Measurements from ENCODE around the gene SSTR1. TPM values are rescaled to one million over a fixed set of nuclear protein-coding genes. Genes with fewer than 3 reads are reported as not detected.
"Not testable (repeated sequence)": the region's sequence is repeated elsewhere in the genome, so short reads cannot be mapped to it uniquely, and the experiment has no call there.

SSTR1 gene
- total RNA-seq, 1 experiment from 2014 or later = not detected

DNA sequence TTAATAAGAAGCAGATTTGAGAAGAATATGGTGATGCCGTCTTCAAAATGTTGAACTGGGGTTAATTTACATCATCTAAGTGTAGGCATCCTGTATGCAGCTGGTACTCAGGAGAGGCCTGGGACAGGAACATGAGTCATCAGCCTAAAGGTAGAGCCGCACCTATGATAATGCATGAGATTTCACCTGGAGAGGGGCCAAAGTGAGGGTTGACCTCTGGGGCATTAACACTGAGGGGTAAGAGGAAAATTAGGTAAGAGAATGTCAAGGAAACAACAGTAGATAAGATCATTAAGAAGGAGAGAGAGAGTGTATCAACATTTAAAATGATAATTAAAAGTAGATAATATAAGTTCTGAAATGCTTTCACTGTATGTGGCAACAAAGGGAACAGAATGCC is 20.2 kb upstream of the SSTR1 start:
- no TSS peak for BruUV-seq (replicated peaks)
- H3K9me3 ChIP-seq (ENCODE audit: control insufficient read depth in 1 of 2, insufficient read depth in 1 of 2, low read depth in 1 of 2, low read length in 2 of 2) = peaks cover 0 to 5% of the 10 kb centered on the region in 2 experiments; a peak in 1 of 4 replicates
- POLR2A ChIA-PET = no interaction called here

DNA sequence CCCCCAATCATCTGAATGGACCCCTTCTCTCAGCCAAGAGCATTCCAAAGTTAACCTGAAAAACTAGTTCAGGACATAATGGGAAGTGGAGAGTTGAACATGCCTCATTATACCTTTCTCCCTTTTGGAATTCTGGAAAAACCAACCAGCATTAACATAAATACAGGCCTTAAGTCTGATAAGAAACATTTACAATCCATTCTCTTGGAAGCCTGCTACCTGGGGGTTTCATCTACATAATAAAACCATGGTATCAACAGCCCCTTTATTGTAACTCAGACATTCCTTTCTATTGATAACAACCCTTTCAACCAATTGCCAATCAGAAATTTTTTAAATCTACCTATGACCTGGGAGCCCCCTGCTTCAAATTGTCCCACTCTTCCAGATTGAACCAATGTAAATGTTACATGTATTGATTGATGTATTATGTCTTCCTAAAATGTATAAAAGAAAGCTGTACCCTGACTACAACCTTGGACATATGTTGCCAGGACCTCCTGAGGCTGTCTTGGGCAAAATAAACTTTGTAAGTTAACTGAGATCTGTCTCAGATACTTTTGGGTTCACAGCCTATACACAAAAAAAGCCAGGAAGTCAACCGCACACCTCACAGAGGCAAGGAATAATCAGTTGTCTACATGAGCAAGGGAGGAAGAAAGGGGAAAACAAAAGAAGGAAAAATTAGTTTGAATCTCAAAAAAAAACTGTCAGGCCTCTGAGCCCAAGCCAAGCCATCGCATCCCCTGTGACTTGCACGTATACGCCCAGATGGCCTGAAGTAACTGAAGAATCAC is 17.6 kb upstream of the SSTR1 start:
- ChIA-PET CTCF (no interaction called here), RAD21 (ENCODE audit: low non-redundant PET in 1 of 2, low total read pairs in 2 of 2, uncharacterized antibody in 2 of 2, unreplicated experiment in 2 of 2) (no interaction called here), POLR2A (no interaction called here)
- H3K36me3 ChIP-seq (ENCODE audit: control insufficient read depth in 1 of 2, insufficient read depth in 2 of 2, low read length in 2 of 2) = no peaks in the 10 kb centered on the region
- no peak overlapping the region for H3K4me2 ChIP-seq (ENCODE audit: low read length)
- H3K4me1 ChIP-seq (ENCODE audit: control insufficient read depth in 1 of 2, insufficient read depth in 2 of 2, low read length in 2 of 2) = no peaks in the 10 kb centered on the region
- DNase-seq (ENCODE audit: low read depth, low spot score) (no peak), ATAC-seq (no peak)
- H3K9me2 ChIP-seq (ENCODE audit: insufficient read depth) = no peaks in the 10 kb centered on the region
- BruUV-seq (replicated peaks) = no TSS peak
- intact Hi-C loops (cut with micrococcal nuclease) = loop anchor here (10.0 kb wide), 1 partner anchor 205 kb away; no protein-coding TSS in a partner anchor
- no peak overlapping the region for H3K4me3 ChIP-seq (replicated peaks in 1 of 2; ENCODE audit: low read depth in 1 of 2, low read length in 2 of 2)
- H3K9me3 ChIP-seq (ENCODE audit: control insufficient read depth in 1 of 2, insufficient read depth in 1 of 2, low read depth in 1 of 2, low read length in 2 of 2) = peaks cover 0 to 5% of the 10 kb centered on the region in 2 experiments; a peak in 1 of 4 replicates
- H3K27me3 ChIP-seq (ENCODE audit: insufficient read depth, low read length) = no peaks in the 10 kb centered on the region
- H3K27ac ChIP-seq (ENCODE audit: low read depth, low read length) = no peak overlapping the region
- no peak overlapping the region for H3K9ac ChIP-seq (ENCODE audit: low read length)
- no peak overlapping the region for H2AFZ ChIP-seq (ENCODE audit: low read depth, low read length, poor library complexity, severe bottlenecking)
- H3K79me2 ChIP-seq (ENCODE audit: insufficient read depth, low read length) = no peaks in the 10 kb centered on the region
- no peak for TF ChIP-seq SRF (IDR thresholded peaks at IDR 0.05; ENCODE audit: low read depth)
- TF ChIP-seq ZNF274 (IDR thresholded peaks at IDR 0.05; ENCODE audit: low read depth, low read length) = no peak
- TF ChIP-seq POLR2AphosphoS5 (IDR thresholded peaks at IDR 0.05; ENCODE audit: low read depth, low read length) = no peak
- TF ChIP-seq RAD21 (IDR thresholded peaks at IDR 0.05; ENCODE audit: low read depth) = no peak
- TF ChIP-seq FOSL1 (IDR thresholded peaks at IDR 0.05; ENCODE audit: low read depth) = no peak
- TF ChIP-seq POLR2A (IDR thresholded peaks at IDR 0.05; ENCODE audit: borderline replicate concordance, extremely low read depth, insufficient read depth, insufficient read length) = no peak
- TF ChIP-seq, protein P1, sequence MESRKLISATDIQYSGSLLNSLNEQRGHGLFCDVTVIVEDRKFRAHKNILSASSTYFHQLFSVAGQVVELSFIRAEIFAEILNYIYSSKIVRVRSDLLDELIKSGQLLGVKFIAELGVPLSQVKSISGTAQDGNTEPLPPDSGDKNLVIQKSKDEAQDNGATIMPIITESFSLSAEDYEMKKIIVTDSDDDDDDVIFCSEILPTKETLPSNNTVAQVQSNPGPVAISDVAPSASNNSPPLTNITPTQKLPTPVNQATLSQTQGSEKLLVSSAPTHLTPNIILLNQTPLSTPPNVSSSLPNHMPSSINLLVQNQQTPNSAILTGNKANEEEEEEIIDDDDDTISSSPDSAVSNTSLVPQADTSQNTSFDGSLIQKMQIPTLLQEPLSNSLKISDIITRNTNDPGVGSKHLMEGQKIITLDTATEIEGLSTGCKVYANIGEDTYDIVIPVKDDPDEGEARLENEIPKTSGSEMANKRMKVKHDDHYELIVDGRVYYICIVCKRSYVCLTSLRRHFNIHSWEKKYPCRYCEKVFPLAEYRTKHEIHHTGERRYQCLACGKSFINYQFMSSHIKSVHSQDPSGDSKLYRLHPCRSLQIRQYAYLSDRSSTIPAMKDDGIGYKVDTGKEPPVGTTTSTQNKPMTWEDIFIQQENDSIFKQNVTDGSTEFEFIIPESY (IDR thresholded peaks at IDR 0.05; ENCODE audit: extremely low read depth, insufficient replicate concordance, low read length) = no peak
- no peak for TF ChIP-seq ZFX (IDR thresholded peaks at IDR 0.05)
- H4K20me1 ChIP-seq (ENCODE audit: insufficient read depth) = no peaks in the 10 kb centered on the region

More for the DNA sequence above, 20.2 kb upstream of the SSTR1 start:
- no peak overlapping the region for H3K9ac ChIP-seq (ENCODE audit: low read length)
- H3K9me2 ChIP-seq (ENCODE audit: insufficient read depth) = no peaks in the 10 kb centered on the region
- TF ChIP-seq TCF7L2 (IDR thresholded peaks at IDR 0.05; ENCODE audit: borderline replicate concordance, extremely low read depth, insufficient read depth, insufficient read length) = peak; percentile 43
- no peak for TF ChIP-seq SP1 (IDR thresholded peaks at IDR 0.05; ENCODE audit: low read depth)
- no peaks in the 10 kb centered on the region for H3K27me3 ChIP-seq (ENCODE audit: insufficient read depth, low read length)
- no peaks in the 10 kb centered on the region for H3K36me3 ChIP-seq (ENCODE audit: control insufficient read depth in 1 of 2, insufficient read depth in 2 of 2, low read length in 2 of 2)
- H3K4me2 ChIP-seq (ENCODE audit: low read length) = no peak overlapping the region
- H3K27ac ChIP-seq (ENCODE audit: low read depth, low read length) = no peak overlapping the region
- no peak overlapping the region for H2AFZ ChIP-seq (ENCODE audit: low read depth, low read length, poor library complexity, severe bottlenecking)
- no peaks in the 10 kb centered on the region for H3K4me1 ChIP-seq (ENCODE audit: control insufficient read depth in 1 of 2, insufficient read depth in 2 of 2, low read length in 2 of 2)
- H3K79me2 ChIP-seq (ENCODE audit: insufficient read depth, low read length) = no peaks in the 10 kb centered on the region
- intact Hi-C loops (cut with micrococcal nuclease) = no loop called here
- no peak for DNase-seq (ENCODE audit: low read depth, low spot score)
- ChIA-PET RAD21 (ENCODE audit: low non-redundant PET in 1 of 2, low total read pairs in 2 of 2, uncharacterized antibody in 2 of 2, unreplicated experiment in 2 of 2) (no interaction called here), CTCF (no interaction called here)
- no peak for ATAC-seq
- H4K20me1 ChIP-seq (ENCODE audit: insufficient read depth) = no peaks in the 10 kb centered on the region
- no peak overlapping the region for H3K4me3 ChIP-seq (replicated peaks in 1 of 2; ENCODE audit: low read depth in 1 of 2, low read length in 2 of 2)

DNA sequence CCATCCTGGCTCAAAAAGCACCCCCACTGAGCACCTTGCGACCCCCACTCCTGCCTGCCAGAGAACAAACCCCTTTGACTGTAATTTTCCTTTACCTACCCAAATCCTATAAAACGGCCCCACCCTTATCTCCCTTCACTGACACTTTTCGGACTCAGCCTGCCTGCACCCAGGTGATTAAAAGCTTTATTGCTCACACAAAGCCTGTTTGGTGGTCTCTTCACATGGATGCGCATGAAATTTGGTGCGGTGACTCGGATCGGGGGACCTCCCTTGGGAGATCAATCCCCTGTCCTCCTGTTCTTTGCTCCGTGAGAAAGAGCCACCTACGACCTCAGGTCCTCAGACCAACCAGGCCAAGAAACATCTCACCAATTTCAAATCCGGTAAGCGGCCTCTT is 16.9 kb upstream of the SSTR1 start:
- H4K20me1 ChIP-seq (ENCODE audit: insufficient read depth); H3K36me3 ChIP-seq (ENCODE audit: control insufficient read depth in 1 of 2, insufficient read depth in 2 of 2, low read length in 2 of 2); H3K27me3 ChIP-seq (ENCODE audit: insufficient read depth, low read length); BruUV-seq (replicated peaks); CTCF ChIA-PET; RAD21 ChIA-PET (ENCODE audit: low non-redundant PET in 1 of 2, low total read pairs in 2 of 2, uncharacterized antibody in 2 of 2, unreplicated experiment in 2 of 2); H3K4me3 ChIP-seq (replicated peaks in 1 of 2; ENCODE audit: low read depth in 1 of 2, low read length in 2 of 2); H2AFZ ChIP-seq (ENCODE audit: low read depth, low read length, poor library complexity, severe bottlenecking); H3K4me1 ChIP-seq (ENCODE audit: control insufficient read depth in 1 of 2, insufficient read depth in 2 of 2, low read length in 2 of 2); H3K79me2 ChIP-seq (ENCODE audit: insufficient read depth, low read length); ATAC-seq; H3K9me3 ChIP-seq (ENCODE audit: control insufficient read depth in 1 of 2, insufficient read depth in 1 of 2, low read depth in 1 of 2, low read length in 2 of 2); H3K9me2 ChIP-seq (ENCODE audit: insufficient read depth); H3K4me2 ChIP-seq (ENCODE audit: low read length); POLR2A ChIA-PET; H3K9ac ChIP-seq (ENCODE audit: low read length); H3K27ac ChIP-seq (ENCODE audit: low read depth, low read length); DNase-seq (ENCODE audit: low read depth, low spot score): not testable (repeated sequence)
- intact Hi-C loops (cut with micrococcal nuclease) = loop anchor here (10.0 kb wide), 1 partner anchor 206 kb away; no protein-coding TSS in a partner anchor

Measured in HCT116 (cell line).